TTC549 (cell line): ENCODE results near the gene PCDHB11.
"Not testable (repeated sequence)": the region's sequence is repeated elsewhere in the genome, so short reads cannot be mapped to it uniquely, and the experiment has no call there.

Source experiments
- FAIRE-seq: peaks from 2 replicates; lab custom pipeline; 2012; peaks lifted over from hg19 to GRCh38; lab: Jason Lieb, UNC

PCDHB11 gene

DNA sequence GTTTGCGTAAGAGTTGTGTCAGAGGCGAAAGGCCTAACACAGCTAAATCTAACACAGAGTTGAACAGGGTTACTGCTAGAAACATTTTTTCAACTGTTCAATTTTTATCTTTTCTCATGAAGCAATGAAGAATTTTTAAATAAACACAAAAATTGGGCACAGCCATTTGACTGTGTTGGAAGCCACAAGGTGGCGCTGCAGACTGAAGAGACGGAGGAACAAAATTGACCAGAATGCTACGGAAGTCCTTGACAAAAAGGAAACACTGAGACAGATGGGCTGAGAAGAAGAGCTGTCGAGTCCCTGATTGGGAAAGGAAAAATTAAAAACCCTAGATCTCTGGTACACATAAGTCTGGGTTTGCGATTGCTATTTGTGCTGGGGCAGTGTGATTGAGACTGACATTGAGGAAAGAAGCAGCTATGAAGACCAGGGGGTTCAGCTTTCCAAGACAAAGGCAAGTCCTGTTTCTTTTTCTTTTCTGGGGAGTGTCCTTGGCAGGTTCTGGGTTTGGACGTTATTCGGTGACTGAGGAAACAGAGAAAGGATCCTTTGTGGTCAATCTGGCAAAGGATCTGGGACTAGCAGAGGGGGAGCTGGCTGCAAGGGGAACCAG lies 12.4 kb upstream of the PCDHB11 start, which contains the start of gene PCDHB9:
PCDHB9 (plus strand) TSS at position 265 of the 616 bp plus-strand sequence; CDS start at position 423, 158 bp downstream.
- no peak for FAIRE-seq

DNA sequence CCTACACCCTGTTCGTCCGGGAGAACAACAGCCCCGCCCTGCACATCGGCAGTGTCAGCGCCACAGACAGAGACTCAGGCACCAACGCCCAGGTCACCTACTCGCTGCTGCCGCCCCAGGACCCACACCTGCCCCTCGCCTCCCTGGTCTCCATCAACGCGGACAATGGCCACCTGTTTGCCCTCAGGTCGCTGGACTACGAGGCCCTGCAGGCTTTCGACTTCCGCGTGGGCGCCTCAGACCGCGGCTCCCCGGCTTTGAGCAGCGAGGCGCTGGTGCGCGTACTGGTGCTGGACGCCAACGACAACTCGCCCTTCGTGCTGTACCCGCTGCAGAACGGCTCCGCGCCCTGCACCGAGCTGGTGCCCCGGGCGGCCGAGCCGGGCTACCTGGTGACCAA lies 10.7 kb upstream of the PCDHB11 start:
- not testable (repeated sequence) for FAIRE-seq

DNA sequence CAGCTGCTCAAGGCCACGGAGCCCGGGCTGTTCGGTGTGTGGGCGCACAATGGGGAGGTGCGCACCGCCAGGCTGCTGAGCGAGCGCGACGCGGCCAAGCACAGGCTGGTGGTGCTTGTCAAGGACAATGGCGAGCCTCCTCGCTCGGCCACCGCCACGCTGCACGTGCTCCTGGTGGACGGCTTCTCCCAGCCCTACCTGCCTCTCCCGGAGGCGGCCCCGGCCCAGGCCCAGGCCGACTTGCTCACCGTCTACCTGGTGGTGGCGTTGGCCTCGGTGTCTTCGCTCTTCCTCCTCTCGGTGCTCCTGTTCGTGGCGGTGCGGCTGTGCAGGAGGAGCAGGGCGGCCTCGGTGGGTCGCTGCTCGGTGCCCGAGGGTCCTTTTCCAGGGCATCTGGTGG lies 10.3 kb upstream of the PCDHB11 start:
- not testable (repeated sequence) for FAIRE-seq

DNA sequence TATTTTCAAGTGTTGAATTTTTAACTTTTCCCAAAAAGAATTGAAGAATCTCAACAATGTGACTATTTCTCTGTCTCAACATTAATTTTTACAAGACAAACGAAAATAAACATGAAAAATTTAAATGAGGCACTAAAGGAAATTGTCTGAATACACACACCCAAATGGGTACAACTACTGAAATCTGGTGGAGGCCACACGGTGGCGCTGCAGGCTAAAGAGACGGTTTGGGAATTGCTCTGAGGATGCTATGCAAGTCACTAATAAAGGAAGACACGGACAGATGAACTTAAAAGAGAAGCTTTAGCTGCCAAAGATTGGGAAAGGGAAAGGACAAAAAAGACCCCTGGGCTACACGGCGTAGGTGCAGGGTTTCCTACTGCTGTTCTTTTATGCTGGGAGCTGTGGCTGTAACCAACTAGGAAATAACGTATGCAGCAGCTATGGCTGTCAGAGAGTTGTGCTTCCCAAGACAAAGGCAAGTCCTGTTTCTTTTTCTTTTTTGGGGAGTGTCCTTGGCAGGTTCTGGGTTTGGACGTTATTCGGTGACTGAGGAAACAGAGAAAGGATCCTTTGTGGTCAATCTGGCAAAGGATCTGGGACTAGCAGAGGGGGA lies 7.2 kb upstream of the PCDHB11 start, which contains the start of gene PCDHB10:
PCDHB10 (plus strand) TSS at position 244 of the 616 bp plus-strand sequence; CDS start at position 444, 200 bp downstream.
- FAIRE-seq: no peak

DNA sequence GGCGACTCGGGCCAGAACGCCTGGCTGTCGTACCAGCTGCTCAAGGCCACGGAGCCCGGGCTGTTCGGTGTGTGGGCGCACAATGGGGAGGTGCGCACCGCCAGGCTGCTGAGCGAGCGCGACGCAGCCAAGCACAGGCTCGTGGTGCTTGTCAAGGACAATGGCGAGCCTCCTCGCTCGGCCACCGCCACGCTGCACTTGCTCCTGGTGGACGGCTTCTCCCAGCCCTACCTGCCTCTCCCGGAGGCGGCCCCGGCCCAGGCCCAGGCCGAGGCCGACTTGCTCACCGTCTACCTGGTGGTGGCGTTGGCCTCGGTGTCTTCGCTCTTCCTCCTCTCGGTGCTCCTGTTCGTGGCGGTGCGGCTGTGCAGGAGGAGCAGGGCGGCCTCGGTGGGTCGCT lies 5.1 kb upstream of the PCDHB11 start:
- not testable (repeated sequence) for FAIRE-seq

DNA sequence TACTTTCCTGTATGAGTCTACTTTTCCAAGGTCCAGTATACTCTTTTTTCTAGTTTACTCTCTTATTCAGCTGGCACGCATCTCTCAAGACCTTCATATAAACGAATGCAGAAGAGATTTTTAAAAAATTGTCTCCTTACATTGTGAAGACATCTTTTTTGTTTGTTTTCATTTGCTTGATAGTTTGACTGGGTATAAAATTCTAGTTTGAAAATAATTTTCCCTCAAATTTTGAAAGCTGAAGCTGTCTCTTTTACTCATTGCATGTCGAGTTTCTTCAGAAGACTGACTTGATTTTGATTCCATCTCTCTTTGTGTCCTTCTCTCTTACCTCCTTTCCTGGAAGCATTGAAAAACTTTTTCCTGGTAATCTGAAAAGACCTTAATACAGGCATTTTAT lies 3.1 kb upstream of the PCDHB11 start:
- no peak for FAIRE-seq

DNA sequence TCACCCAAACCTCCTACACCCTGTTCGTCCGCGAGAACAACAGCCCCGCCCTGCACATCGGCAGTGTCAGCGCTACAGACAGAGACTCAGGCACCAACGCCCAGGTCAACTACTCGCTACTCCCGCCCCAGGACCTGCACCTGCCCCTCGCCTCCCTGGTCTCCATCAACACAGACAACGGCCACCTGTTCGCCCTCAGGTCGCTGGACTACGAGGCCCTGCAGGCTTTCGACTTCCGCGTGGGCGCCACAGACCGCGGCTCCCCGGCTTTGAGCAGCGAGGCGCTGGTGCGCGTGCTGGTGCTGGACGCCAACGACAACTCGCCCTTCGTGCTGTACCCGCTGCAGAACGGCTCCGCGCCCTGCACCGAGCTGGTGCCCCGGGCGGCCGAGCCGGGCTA lies 1.7 kb downstream of the PCDHB11 start:
- FAIRE-seq: not testable (repeated sequence)

DNA sequence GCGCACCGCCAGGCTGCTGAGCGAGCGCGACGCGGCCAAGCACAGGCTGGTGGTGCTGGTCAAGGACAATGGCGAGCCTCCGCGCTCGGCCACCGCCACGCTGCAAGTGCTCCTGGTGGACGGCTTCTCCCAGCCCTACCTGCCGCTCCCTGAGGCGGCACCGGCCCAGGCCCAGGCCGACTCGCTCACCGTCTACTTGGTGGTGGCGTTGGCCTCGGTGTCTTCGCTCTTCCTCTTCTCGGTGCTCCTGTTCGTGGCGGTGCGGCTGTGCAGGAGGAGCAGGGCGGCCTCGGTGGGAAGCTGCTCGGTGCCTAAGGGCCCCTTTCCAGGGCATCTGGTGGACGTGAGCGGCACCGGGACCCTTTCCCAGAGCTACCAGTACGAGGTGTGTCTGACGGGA lies 2.2 kb downstream of the PCDHB11 start:
- FAIRE-seq: not testable (repeated sequence)

DNA sequence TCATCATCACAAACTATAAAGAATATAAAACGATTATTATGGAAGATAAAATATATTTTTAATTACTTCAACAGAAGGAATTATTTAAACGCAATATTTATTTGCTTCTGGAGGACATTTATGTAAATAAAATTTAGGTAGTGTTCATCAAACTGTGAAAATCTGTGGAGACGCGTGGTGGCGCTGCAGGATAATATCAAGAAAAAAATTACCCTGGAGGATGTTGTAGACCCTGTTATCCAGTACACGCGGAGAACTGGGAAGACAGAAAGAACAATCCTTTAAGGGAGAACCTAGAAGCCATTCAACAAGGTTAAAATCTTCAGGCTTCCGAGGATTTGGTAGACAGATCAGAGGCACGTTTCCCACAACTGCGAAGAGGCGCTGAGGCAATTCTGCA lies 9.1 kb downstream of the PCDHB11 start, which contains the start of gene PCDHB12:
PCDHB12 (plus strand) TSS at position 242 of the 400 bp plus-strand sequence. CDS start 189 bp downstream, outside the sequence.
- no peak for FAIRE-seq

DNA sequence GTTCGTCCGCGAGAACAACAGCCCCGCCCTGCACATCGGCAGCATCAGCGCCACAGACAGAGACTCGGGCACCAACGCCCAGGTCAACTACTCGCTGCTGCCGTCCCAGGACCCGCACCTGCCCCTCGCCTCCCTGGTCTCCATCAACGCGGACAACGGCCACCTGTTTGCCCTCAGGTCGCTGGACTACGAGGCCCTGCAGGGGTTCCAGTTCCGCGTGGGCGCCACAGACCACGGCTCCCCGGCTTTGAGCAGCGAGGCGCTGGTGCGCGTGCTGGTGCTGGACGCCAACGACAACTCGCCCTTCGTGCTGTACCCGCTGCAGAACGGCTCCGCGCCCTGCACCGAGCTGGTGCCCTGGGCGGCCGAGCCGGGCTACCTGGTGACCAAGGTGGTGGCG lies 10.9 kb downstream of the PCDHB11 start:
- not testable (repeated sequence) for FAIRE-seq

DNA sequence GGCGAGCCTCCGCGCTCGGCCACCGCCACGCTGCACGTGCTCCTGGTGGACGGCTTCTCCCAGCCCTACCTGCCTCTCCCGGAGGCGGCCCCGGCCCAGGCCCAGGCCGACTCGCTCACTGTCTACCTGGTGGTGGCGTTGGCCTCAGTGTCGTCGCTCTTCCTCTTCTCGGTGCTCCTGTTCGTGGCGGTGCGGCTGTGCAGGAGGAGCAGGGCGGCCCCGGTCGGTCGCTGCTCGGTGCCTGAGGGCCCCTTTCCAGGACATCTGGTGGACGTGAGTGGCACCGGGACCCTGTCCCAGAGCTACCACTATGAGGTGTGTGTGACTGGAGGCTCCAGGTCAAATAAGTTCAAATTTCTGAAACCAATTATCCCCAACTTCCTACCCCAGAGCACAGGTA lies 11.4 kb downstream of the PCDHB11 start:
- not testable (repeated sequence) for FAIRE-seq

DNA sequence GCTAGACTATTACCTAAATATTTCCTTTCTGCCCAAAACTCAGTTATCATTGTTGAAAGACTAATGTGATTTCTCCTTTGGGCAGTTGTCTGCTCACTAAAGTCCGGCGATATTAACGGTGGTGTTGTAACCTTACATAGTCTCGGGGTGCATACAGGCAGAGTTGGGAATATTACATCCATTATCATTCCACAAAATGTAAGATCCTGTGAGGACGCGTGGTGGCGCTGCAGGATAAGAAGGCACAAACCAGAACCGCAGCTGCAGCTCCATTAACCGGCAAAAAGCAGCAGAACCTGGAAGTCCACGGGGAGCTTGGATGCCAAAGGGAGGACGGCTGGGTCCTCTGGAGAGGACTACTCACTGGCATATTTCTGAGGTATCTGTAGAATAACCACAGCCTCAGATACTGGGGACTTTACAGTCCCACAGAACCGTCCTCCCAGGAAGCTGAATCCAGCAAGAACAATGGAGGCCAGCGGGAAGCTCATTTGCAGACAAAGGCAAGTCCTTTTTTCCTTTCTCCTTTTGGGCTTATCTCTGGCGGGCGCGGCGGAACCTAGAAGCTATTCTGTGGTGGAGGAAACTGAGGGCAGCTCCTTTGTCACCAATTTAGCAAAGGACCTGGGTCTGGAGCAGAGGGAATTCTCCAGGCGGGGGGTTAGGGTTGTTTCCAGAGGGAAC lies 14.4 kb downstream of the PCDHB11 start, which contains the start of gene PCDHB13:
PCDHB13 (plus strand) TSS at position 264 of the 684 bp plus-strand sequence; CDS start at position 469, 205 bp downstream.
- FAIRE-seq: not testable (repeated sequence)

DNA sequence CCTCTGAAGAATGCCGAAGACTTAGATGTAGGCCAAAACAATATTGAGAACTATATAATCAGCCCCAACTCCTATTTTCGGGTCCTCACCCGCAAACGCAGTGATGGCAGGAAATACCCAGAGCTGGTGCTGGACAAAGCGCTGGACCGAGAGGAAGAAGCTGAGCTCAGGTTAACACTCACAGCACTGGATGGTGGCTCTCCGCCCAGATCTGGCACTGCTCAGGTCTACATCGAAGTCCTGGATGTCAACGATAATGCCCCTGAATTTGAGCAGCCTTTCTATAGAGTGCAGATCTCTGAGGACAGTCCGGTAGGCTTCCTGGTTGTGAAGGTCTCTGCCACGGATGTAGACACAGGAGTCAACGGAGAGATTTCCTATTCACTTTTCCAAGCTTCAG lies 15.2 kb downstream of the PCDHB11 start:
- FAIRE-seq: not testable (repeated sequence)

DNA sequence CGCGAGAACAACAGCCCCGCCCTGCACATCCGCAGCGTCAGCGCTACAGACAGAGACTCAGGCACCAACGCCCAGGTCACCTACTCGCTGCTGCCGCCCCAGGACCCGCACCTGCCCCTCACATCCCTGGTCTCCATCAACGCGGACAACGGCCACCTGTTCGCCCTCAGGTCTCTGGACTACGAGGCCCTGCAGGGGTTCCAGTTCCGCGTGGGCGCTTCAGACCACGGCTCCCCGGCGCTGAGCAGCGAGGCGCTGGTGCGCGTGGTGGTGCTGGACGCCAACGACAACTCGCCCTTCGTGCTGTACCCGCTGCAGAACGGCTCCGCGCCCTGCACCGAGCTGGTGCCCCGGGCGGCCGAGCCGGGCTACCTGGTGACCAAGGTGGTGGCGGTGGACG lies 16.1 kb downstream of the PCDHB11 start:
- FAIRE-seq: not testable (repeated sequence)

DNA sequence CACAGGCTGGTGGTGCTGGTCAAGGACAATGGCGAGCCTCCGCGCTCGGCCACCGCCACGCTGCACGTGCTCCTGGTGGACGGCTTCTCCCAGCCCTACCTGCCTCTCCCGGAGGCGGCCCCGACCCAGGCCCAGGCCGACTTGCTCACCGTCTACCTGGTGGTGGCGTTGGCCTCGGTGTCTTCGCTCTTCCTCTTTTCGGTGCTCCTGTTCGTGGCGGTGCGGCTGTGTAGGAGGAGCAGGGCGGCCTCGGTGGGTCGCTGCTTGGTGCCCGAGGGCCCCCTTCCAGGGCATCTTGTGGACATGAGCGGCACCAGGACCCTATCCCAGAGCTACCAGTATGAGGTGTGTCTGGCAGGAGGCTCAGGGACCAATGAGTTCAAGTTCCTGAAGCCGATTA lies 16.6 kb downstream of the PCDHB11 start:
- not testable (repeated sequence) for FAIRE-seq

DNA sequence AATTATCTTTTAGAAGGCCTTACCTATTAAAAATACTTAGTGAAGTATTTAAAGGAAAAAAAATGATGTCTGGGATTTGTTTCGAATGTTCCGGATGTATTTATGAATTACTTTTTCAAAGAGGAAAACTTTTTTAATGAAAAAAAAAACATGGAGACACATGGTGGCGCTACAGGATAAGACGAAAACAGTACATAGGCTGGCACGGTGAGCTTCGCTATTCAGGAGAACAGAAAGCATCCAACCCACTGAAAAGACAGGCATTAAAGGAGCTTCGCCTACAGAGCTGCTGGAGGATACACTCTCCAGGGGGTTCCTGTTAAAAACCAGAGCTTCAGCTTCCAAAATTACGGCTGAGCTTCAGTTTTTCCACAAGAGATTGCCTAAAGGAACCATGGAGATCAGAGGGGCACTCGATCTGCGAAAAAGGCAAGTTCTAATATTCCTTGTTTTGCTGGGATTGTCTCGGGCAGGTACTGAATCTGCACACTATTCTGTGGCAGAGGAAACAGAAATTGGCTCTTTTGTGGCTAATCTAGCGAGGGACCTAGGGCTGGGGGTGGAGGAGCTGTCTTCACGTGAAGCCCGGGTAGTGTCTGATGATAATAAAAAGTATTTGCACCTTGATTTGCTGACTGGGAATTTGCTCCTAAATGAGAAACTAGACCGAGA lies 23.8 kb downstream of the PCDHB11 start, which contains the start of gene PCDHB14:
PCDHB14 (plus strand) TSS at position 232 of the 672 bp plus-strand sequence; CDS start at position 395, 163 bp downstream.
- FAIRE-seq: peak; percentile 71

DNA sequence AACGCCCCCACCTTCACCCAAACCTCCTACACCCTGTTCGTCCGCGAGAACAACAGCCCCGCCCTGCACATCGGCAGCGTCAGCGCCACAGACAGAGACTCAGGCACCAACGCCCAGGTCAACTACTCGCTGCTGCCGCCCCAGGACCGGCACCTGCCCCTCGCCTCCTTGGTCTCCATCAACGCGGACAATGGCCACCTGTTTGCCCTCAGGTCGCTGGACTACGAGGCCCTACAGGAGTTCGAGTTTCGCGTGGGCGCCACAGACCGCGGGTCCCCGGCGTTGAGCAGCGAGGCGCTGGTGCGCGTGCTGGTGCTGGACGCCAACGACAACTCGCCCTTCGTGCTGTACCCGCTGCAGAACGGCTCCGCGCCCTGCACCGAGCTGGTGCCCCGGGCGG lies 25.4 kb downstream of the PCDHB11 start:
- FAIRE-seq: not testable (repeated sequence)

DNA sequence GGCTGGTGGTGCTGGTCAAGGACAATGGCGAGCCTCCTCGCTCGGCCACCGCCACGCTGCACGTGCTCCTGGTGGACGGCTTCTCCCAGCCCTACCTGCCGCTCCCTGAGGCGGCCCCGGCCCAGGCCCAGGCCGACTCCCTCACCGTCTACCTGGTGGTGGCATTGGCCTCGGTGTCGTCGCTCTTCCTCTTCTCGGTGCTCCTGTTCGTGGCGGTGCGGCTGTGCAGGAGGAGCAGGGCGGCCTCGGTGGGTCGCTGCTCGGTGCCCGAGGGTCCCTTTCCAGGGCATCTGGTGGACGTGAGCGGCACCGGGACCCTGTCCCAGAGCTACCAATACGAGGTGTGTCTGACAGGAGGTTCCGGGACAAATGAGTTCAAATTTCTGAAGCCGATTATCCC lies 26.0 kb downstream of the PCDHB11 start:
- FAIRE-seq: not testable (repeated sequence)

DNA sequence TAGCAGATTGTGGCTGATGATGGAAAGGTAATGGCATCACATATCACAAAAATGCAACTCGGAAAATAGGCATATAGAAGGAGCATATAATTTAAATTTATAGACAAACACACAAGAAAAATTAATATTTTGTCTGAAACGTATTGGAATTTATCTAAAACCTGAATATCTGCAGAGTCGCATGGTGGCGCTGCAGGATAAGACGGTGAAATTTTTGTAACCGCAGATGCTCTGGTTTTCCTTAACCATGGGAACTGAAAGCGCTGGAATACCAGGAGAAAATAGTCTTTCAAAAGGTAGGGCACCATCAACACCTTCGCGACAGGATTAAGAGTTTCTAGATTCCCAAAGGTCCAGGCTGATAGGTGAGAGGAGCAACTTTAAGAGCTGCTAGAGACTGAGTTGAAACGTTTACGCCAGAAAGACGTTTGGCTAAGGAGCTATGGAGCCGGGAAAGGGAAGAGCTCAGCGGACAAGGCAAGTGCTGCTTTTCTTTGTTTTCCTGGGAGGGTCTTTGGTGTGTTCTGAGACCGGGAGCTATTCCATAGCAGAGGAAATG lies 34.8 kb downstream of the PCDHB11 start:
- no peak for FAIRE-seq

DNA sequence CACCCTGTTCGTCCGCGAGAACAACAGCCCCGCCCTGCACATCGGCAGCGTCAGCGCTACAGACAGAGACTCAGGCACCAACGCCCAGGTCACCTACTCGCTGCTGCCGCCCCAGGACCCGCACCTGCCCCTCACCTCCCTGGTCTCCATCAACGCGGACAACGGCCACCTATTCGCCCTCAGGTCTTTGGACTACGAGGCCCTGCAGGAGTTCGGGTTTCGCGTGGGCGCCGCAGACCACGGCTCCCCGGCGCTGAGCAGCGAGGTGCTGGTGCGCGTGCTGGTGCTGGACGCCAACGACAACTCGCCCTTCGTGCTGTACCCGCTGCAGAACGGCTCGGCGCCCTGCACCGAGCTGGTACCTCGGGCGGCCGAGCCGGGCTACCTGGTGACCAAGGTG lies 36.5 kb downstream of the PCDHB11 start:
- FAIRE-seq: not testable (repeated sequence)

DNA sequence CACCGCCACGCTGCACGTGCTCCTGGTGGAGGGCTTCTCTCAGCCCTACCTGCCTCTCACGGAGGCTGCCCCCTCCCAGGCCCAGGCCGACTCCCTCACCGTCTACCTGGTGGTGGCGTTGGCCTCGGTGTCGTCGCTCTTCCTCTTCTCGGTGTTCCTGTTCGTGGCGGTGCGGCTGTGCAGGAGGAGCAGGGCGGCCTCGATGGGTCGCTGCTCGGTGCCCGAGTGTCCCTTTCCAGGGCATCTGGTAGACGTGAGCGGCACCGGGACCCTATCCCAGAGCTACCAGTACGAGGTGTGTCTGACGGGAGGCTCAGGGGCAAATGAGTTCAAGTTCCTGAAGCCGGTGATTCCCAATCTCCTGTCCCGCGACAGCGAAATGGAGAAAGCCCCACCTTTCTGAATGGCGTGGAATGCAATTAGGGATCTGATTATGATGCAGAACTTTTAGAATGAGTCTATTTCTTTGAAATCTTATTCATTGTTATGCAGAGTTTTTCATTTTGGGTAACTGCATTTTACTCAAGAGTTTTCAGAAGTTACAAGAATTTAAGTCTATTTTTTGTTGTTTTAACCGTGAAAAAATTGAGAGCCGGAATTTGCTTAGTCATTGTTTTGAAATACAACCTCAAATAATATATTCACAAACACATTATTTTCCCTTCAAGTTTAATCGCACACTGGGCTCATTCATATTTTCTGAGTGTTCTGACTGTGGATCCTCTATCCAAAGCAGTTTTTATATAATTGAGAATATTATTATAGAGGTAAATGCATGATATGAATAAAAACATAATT lies 37.3 kb downstream of the PCDHB11 start:
- FAIRE-seq: no peak
